Loucy (cell line): ENCODE results near the gene CXCR6.

Source experiments
- H2AFZ ChIP-seq: fragments of 200-600 bp; sonication (generic); 2 replicates; pipeline ENCODE4 v1.6.0; 2016; ENCODE audit warnings: antibody characterized with exemption, mild to moderate bottlenecking, low read length, moderate library complexity
- H3F3A ChIP-seq: fragments of 200-600 bp; 2 replicates; pipeline ENCODE4 v1.6.0; 2016; ENCODE audit warnings: antibody characterized with exemption, low read depth, mild to moderate bottlenecking
- H3K27me3 ChIP-seq: fragments of 200-600 bp; sonication (generic); 2 replicates; pipeline ENCODE4 v1.6.1; 2014; ENCODE audit warnings: low read length, mild to moderate bottlenecking; ENCODE audit not compliant: insufficient read depth, poor library complexity, severe bottlenecking
- H3K36me3 ChIP-seq: fragments of 200-600 bp; sonication (generic); 2 replicates; pipeline ENCODE4 v1.6.1; 2016; ENCODE audit warnings: low read length; ENCODE audit not compliant: insufficient read depth
- H3K4me1 ChIP-seq: fragments of 200-600 bp; sonication (generic); 2 replicates; pipeline ENCODE4 v1.5.1; 2014; ENCODE audit warnings: low read length, mild to moderate bottlenecking; ENCODE audit not compliant: insufficient read depth, poor library complexity, severe bottlenecking
- H3K4me2 ChIP-seq: fragments of 200-600 bp; sonication (generic); 2 replicates; pipeline ENCODE4 v1.6.0; 2014; ENCODE audit warnings: antibody characterized with exemption, low read length, low read depth, mild to moderate bottlenecking; ENCODE audit not compliant: poor library complexity, severe bottlenecking
- H3K4me3 ChIP-seq: fragments of 200-600 bp; sonication (generic); 2 replicates; pipeline ENCODE4 v1.5.1; 2014; ENCODE audit warnings: low read length, mild to moderate bottlenecking, mixed read lengths; ENCODE audit not compliant: poor library complexity, severe bottlenecking
- H3K79me2 ChIP-seq: fragments of 200-600 bp; sonication (generic); 2 replicates; pipeline ENCODE4 v1.6.1; 2014; ENCODE audit warnings: low read length; ENCODE audit not compliant: insufficient read depth
- H3K9ac ChIP-seq: fragments of 200-600 bp; sonication (generic); 2 replicates; pipeline ENCODE4 v1.6.0; 2014; ENCODE audit warnings: mild to moderate bottlenecking, low read depth, low read length, moderate library complexity; ENCODE audit not compliant: poor library complexity, severe bottlenecking
- H3K9me2 ChIP-seq: fragments of 200-600 bp; sonication (generic); replicated peaks from 2 replicates; pipeline ENCODE4 v1.6.1; 2016; ENCODE audit warnings: low read depth, low read length, mixed read lengths
- H3K9me3 ChIP-seq: fragments of 200-600 bp; sonication (generic); 2 replicates; pipeline ENCODE4 v1.6.1; 2014; ENCODE audit warnings: mild to moderate bottlenecking, antibody characterized with exemption, low read length, low read depth; ENCODE audit not compliant: insufficient read depth
- H4K20me1 ChIP-seq: fragments of 200-600 bp; sonication (generic); 2 replicates; pipeline ENCODE4 v1.6.0; 2014; ENCODE audit warnings: antibody characterized with exemption, low read length, mild to moderate bottlenecking; ENCODE audit not compliant: insufficient read depth, poor library complexity, severe bottlenecking
- EZH2phosphoT487 ChIP-seq: fragments of 200-600 bp; IDR thresholded peaks from 2 replicates; pipeline ENCODE4 v1.6.1; 2018; ENCODE audit warnings: antibody characterized with exemption, mild to moderate bottlenecking, moderate library complexity, borderline replicate concordance
- TF ChIP-seq, protein P1 (sequence below): fragments of 200-600 bp; sonication (generic); conservative IDR thresholded peaks from 2 replicates; pipeline ENCODE4 v1.5.1; 2014; ENCODE audit warnings: mild to moderate bottlenecking, antibody characterized with exemption, low read length

Gene CXCR6

DNA sequence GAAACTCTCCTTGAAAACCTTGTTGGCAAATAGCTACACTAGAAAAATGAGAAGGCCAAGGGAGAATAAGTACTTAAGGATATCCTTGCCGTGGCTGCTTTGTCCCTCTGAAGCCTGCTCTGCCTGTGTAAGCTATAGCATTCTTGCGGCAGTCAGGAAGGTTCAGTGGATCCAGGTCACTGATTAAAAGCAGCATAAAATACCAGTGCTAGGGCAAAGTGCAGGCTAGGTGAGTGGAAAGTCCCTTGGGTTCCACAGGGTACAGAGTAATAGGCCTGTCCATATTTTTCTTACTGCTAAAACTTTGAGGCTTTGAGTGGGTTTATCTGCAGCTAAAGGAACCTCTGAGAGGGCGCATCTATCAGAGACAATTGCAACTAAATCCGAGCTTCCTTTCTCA is 10.3 kb downstream of the CXCR6 start:
- Histone ChIP-seq H3K9me3 (no peaks in the 10 kb centered on the region), H3K4me2 (no peak overlapping the region), H4K20me1 (no peaks in the 10 kb centered on the region), H3K9me2 (no peaks in the 10 kb centered on the region), H3F3A (no peaks in the 10 kb centered on the region), H3K9ac (no peak overlapping the region), H3K27me3 (no peaks in the 10 kb centered on the region), H3K79me2 (no peaks in the 10 kb centered on the region), H3K4me3 (no peak overlapping the region), H2AFZ (no peak overlapping the region), H3K36me3 (peaks cover 76% of the 10 kb centered on the region; the same call in 1 of the 2 replicates), H3K4me1 (peaks cover 5% of the 10 kb centered on the region)
- TF ChIP-seq EZH2phosphoT487, result no peak
- TF ChIP-seq, protein P1, sequence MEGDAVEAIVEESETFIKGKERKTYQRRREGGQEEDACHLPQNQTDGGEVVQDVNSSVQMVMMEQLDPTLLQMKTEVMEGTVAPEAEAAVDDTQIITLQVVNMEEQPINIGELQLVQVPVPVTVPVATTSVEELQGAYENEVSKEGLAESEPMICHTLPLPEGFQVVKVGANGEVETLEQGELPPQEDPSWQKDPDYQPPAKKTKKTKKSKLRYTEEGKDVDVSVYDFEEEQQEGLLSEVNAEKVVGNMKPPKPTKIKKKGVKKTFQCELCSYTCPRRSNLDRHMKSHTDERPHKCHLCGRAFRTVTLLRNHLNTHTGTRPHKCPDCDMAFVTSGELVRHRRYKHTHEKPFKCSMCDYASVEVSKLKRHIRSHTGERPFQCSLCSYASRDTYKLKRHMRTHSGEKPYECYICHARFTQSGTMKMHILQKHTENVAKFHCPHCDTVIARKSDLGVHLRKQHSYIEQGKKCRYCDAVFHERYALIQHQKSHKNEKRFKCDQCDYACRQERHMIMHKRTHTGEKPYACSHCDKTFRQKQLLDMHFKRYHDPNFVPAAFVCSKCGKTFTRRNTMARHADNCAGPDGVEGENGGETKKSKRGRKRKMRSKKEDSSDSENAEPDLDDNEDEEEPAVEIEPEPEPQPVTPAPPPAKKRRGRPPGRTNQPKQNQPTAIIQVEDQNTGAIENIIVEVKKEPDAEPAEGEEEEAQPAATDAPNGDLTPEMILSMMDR, result no peak

DNA sequence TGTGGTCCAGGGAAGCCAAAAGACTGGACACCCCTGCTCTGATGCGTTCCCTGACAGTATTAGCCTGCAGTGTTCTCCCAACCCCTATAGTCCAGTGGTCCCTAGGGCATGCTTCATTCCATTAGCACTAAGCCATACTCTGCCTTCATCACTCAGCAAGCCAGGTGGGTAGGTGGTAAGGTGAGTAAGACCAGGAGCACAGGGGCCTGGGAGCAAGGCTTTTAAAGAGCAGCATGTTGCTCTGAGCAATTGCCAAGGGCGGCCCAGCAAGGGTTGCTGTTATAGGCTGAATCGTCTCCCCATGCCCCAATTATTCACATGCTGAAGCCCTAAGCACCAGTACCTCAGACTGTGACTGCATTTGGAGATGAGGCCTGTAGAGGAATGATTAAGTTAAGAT is 11.0 kb downstream of the CXCR6 start:
- H2AFZ ChIP-seq, result no peak overlapping the region
- no peak overlapping the region for H3K4me2 ChIP-seq
- peaks cover 81% of the 10 kb centered on the region for H3K36me3 ChIP-seq
- H3K4me1 ChIP-seq, result peaks cover 3% of the 10 kb centered on the region
- no peaks in the 10 kb centered on the region for H3K9me2 ChIP-seq
- H3F3A ChIP-seq, result no peaks in the 10 kb centered on the region
- H4K20me1 ChIP-seq, result no peaks in the 10 kb centered on the region
- H3K79me2 ChIP-seq, result no peaks in the 10 kb centered on the region
- H3K9me3 ChIP-seq, result no peaks in the 10 kb centered on the region
- no peak overlapping the region for H3K9ac ChIP-seq
- no peak overlapping the region for H3K4me3 ChIP-seq
- no peak for TF ChIP-seq EZH2phosphoT487
- TF ChIP-seq, protein P1, result no peak
- no peaks in the 10 kb centered on the region for H3K27me3 ChIP-seq

DNA sequence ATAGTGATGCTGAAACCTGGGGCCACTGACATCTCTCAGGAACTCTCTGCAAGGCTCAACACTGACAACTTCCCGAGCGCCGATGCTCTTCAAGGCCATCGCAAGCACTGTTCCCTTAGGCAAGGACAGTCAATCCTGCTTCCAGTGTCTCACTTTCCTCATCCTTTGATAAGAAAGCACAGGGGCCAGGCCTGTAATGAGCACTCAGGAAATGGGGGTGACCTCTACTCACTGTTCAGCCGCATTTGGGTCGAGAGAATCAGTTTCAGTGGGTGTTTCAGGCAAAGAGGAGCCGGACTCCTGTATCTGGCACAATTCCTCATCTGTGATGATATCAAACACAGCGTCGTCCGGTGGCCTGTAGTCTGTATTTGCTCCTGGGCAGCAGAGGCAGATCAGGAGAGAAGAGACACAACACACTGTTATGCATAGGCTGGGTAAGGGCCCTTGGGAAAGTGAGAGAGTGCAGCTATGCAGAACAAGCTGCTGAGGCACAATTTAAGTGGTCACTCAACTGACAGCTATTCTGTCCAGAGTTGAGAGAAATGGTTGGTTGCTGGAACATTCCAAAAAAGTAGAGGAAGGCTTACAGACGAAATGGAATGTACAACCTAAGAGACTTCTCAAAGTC is 11.9 kb downstream of the CXCR6 start:
- H3K9me2 ChIP-seq, result no peaks in the 10 kb centered on the region
- H3K9me3 ChIP-seq, result no peaks in the 10 kb centered on the region
- H3K4me2 ChIP-seq, result no peak overlapping the region
- H3K79me2 ChIP-seq, result no peaks in the 10 kb centered on the region
- no peak overlapping the region for H3K4me3 ChIP-seq
- peaks cover 89% of the 10 kb centered on the region for H3K36me3 ChIP-seq
- TF ChIP-seq, protein P1, result no peak
- no peak for TF ChIP-seq EZH2phosphoT487
- H3K4me1 ChIP-seq, result peaks cover 3% of the 10 kb centered on the region
- no peaks in the 10 kb centered on the region for H4K20me1 ChIP-seq
- no peaks in the 10 kb centered on the region for H3K27me3 ChIP-seq
- H3K9ac ChIP-seq, result no peak overlapping the region
- no peak overlapping the region for H2AFZ ChIP-seq
- H3F3A ChIP-seq, result no peaks in the 10 kb centered on the region
